Endothelial cell of umbilical vein (primary cell): ENCODE results near the gene C6orf163. TPM values are rescaled to one million over a fixed set of nuclear protein-coding genes. Genes with fewer than 3 reads are reported as not detected.

Experiments used
- BruUV-seq: library from RNA; stranded (reverse); fragments of 400-500 nt; replicated peaks from 2 replicates; lab custom pipeline; 2021; lab: Mats Ljungman, UMichigan
- CTCF ChIA-PET: fragments of 300-600, 350-600 bp; sonication (Branson Sonifier 250); formaldehyde crosslinking; loops from one replicate; lab custom pipeline; 2021; ENCODE audit warnings: antibody characterized with exemption, inconsistent platforms; lab: Charles Lee
- POLR2A ChIA-PET: fragments of 300-600, 350-600 bp; sonication (Branson Sonifier 250); formaldehyde crosslinking; loops from one replicate; lab custom pipeline; 2021; ENCODE audit warnings: antibody characterized with exemption, inconsistent platforms; lab: Charles Lee
- DNase-seq: peaks from one replicate; pipeline ENCODE4 v3.0.0-alpha.2; 2011; ENCODE audit warnings: low read depth, low spot score
- FAIRE-seq: peaks from 2 replicates; lab custom pipeline; 2011; peaks lifted over from hg19 to GRCh38; lab: Jason Lieb, UNC
- H2AFZ ChIP-seq: 2 replicates; pipeline ENCODE4 v1.6.0; 2012; ENCODE audit warnings: low read depth, low read length, control low read depth, inconsistent platforms
- H3K27ac ChIP-seq: 2 replicates; pipeline ENCODE4 v1.5.1; 2011; ENCODE audit warnings: low read depth, mild to moderate bottlenecking, control low read depth, low read length, moderate library complexity; ENCODE audit not compliant: insufficient read depth
- H3K27me3 ChIP-seq, 2 experiments: 2 replicates each; pipeline versions ENCODE4 v1.6.0 to v1.6.1; 2011; ENCODE audit warnings: low read length in 2 of 2, mixed read lengths in 1 of 2; ENCODE audit not compliant: control insufficient read depth in 2 of 2, insufficient read depth in 2 of 2
- H3K36me3 ChIP-seq, 2 experiments: 2 replicates in 1 of 2; 3 replicates in 1 of 2; pipeline ENCODE4 v1.5.1; 2011; ENCODE audit warnings: low read length in 2 of 2, mild to moderate bottlenecking in 1 of 2, moderate library complexity in 1 of 2; ENCODE audit not compliant: control insufficient read depth in 2 of 2, insufficient read depth in 2 of 2; ENCODE audit errors: extremely low read depth in 1 of 2
- H3K4me1 ChIP-seq: 3 replicates; pipeline ENCODE4 v1.5.1; 2011; ENCODE audit warnings: mild to moderate bottlenecking, low read length; ENCODE audit not compliant: control insufficient read depth, insufficient read depth; ENCODE audit errors: extremely low read depth
- H3K4me2 ChIP-seq: 2 replicates; pipeline ENCODE4 v1.6.1; 2011; ENCODE audit warnings: low read length, control low read depth, mixed read lengths; ENCODE audit not compliant: insufficient read depth
- H3K4me3 ChIP-seq, 3 experiments: fragments of 200-600 bp in 1 of 3; sonication (generic), shearing (Covaris generic) in 1 of 3; replicated peaks in 1 of 3; 2 replicates each; pipeline ENCODE4 v1.5.1; 2011 to 2016; ENCODE audit warnings: control low read depth in 3 of 3, low read length in 3 of 3, mild to moderate bottlenecking in 2 of 3, inconsistent platforms in 1 of 3, low read depth in 1 of 3, moderate library complexity in 1 of 3; ENCODE audit not compliant: insufficient read depth in 1 of 3
- H3K79me2 ChIP-seq: 2 replicates; pipeline ENCODE4 v1.6.0; 2012; ENCODE audit warnings: low read length, inconsistent platforms; ENCODE audit not compliant: control insufficient read depth, insufficient read depth
- H3K9ac ChIP-seq: replicated peaks from 2 replicates; pipeline ENCODE3; 2011; ENCODE audit warnings: low read length, control low read depth; ENCODE audit not compliant: insufficient read depth; ENCODE audit errors: extremely low read depth
- H3K9me1 ChIP-seq: replicated peaks from 3 replicates; pipeline ENCODE4 v1.6.0; 2011; ENCODE audit warnings: mild to moderate bottlenecking, low read length; ENCODE audit not compliant: control insufficient read depth, insufficient read depth; ENCODE audit errors: extremely low read depth
- H3K9me3 ChIP-seq: replicated peaks from 2 replicates; pipeline ENCODE4 v1.5.1; 2012; ENCODE audit warnings: low read length, inconsistent platforms; ENCODE audit not compliant: control insufficient read depth, insufficient read depth
- H4K20me1 ChIP-seq: replicated peaks from 2 replicates; pipeline ENCODE3; 2011; ENCODE audit warnings: mild to moderate bottlenecking, low read length; ENCODE audit not compliant: control insufficient read depth, insufficient read depth; ENCODE audit errors: extremely low read depth
- EZH2 ChIP-seq: IDR thresholded peaks from 2 replicates; pipeline ENCODE4 v1.6.1; 2012; ENCODE audit warnings: borderline replicate concordance, low read depth, mild to moderate bottlenecking, moderate library complexity, low read length, inconsistent platforms; ENCODE audit not compliant: severe bottlenecking
- JUN ChIP-seq: IDR thresholded peaks from 2 replicates; pipeline ENCODE4 v1.6.1; 2011; ENCODE audit warnings: borderline replicate concordance, low read depth; ENCODE audit not compliant: insufficient read length, insufficient read depth
- MAX ChIP-seq: IDR thresholded peaks from 2 replicates; pipeline ENCODE4 v1.6.1; 2011; ENCODE audit not compliant: insufficient read depth, insufficient read length
- MYC ChIP-seq: IDR thresholded peaks from one replicate; pipeline ENCODE4 v1.6.1; 2011; ENCODE audit warnings: mild to moderate bottlenecking, low read depth, low read length
- POLR2AphosphoS5 ChIP-seq: IDR thresholded peaks from 2 replicates; pipeline ENCODE4 v1.6.1; 2012; ENCODE audit warnings: low read depth, mild to moderate bottlenecking, control low read depth, low read length, moderate library complexity; ENCODE audit not compliant: insufficient read depth
- dilution Hi-C: fragments of 300-500 bp; cut with MboI; formaldehyde crosslinking; loops from one replicate; pipeline ENCODE4 v1.15.0; 2019; ENCODE audit warnings: low sequenced_read_pairs; ENCODE audit not compliant: extremely low pct_ligation_motif_present
- intact Hi-C: fragments of 100-400 bp; cut with micrococcal nuclease; formaldehyde crosslinking; loops from one replicate; pipeline ENCODE4 v1.10.0; 2022
- polyA plus RNA-seq, 4 experiments: library from polyadenylated mRNA; depleted of rRNA in 3 of 4; stranded (reverse) in 3 of 4; unstranded in 1 of 4; fragments of >200 nt; gene quantifications; 2 replicates each; pipeline versions ENCODE4 v1.2.1 to v1.2.3, GENCODE V29; 2011 to 2012; ENCODE audit warnings: missing spikeins in 1 of 4
- total RNA-seq: library from RNA; stranded (reverse); gene quantifications from 2 replicates; pipeline ENCODE4 v1.2.3, GENCODE V29; 2021
- TF ChIP-seq, protein P1 (sequence below), 2 donors: IDR thresholded peaks; 1 replicate in 1 of 2; 2 replicates in 1 of 2; pipeline ENCODE4 v1.5.1; 2011; ENCODE audit warnings: low read length in 2 of 2, mild to moderate bottlenecking in 2 of 2, moderate library complexity in 2 of 2, control low read depth in 1 of 2, inconsistent platforms in 1 of 2, low read depth in 1 of 2; ENCODE audit not compliant: insufficient read depth in 1 of 2; ENCODE audit errors: extremely low read depth in 1 of 2

Gene C6orf163
- total and polyA plus RNA-seq, 2 donors (not counting 3 experiments of a cell fraction or from before 2014, with no cell fraction given): 0.29 to 2.5 TPM

DNA sequence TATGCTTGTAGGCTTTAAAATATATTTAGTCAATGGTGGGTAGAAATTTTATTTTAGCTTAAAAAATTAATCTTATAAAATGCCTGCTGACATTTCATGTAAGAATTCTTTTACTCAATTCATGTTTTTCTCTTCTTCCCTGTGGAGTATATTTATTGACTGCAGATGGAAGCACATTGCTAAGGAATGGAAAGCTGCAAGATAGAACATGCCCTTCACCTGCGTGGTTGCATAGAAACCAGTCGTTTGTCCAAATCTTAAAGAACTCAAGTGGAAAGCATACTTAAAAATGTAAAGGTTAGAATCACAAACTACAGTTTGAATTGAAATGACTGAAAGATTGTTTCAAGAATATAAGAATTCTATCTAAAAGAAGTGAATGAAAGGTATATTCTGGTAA is 30.7 kb downstream of the C6orf163 start:
- TF ChIP-seq POLR2AphosphoS5: no peak
- no peak for TF ChIP-seq EZH2
- TF ChIP-seq, protein P1, sequence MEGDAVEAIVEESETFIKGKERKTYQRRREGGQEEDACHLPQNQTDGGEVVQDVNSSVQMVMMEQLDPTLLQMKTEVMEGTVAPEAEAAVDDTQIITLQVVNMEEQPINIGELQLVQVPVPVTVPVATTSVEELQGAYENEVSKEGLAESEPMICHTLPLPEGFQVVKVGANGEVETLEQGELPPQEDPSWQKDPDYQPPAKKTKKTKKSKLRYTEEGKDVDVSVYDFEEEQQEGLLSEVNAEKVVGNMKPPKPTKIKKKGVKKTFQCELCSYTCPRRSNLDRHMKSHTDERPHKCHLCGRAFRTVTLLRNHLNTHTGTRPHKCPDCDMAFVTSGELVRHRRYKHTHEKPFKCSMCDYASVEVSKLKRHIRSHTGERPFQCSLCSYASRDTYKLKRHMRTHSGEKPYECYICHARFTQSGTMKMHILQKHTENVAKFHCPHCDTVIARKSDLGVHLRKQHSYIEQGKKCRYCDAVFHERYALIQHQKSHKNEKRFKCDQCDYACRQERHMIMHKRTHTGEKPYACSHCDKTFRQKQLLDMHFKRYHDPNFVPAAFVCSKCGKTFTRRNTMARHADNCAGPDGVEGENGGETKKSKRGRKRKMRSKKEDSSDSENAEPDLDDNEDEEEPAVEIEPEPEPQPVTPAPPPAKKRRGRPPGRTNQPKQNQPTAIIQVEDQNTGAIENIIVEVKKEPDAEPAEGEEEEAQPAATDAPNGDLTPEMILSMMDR (IDR thresholded peaks at IDR 0.05; ENCODE audit: extremely low read depth in 1 of 2, insufficient read depth in 1 of 2, low read depth in 1 of 2, low read length in 2 of 2): no peak
- no peak for TF ChIP-seq JUN
- TF ChIP-seq MAX: no peak
- no peak for TF ChIP-seq MYC
- H3K9ac ChIP-seq: no peak overlapping the region
- H3K9me3 ChIP-seq: no peaks in the 10 kb centered on the region
- H3K4me3 ChIP-seq: no peak overlapping the region
- no peak for FAIRE-seq
- no peaks in the 10 kb centered on the region for H3K27me3 ChIP-seq
- no peaks in the 10 kb centered on the region for H3K9me1 ChIP-seq
- no peaks in the 10 kb centered on the region for H3K79me2 ChIP-seq
- H3K27ac ChIP-seq: no peak overlapping the region
- no peaks in the 10 kb centered on the region for H3K4me1 ChIP-seq
- H2AFZ ChIP-seq: no peak overlapping the region
- dilution Hi-C loops: no loop called here
- no peak for DNase-seq
- no peaks in the 10 kb centered on the region for H4K20me1 ChIP-seq
- H3K4me2 ChIP-seq: no peak overlapping the region
- intact Hi-C loops: no loop called here
- CTCF ChIA-PET: interaction anchor here (0.9 to 1.6 kb wide), 3 partner anchors 14 to 309 kb away, joined by 3 to 5 read pairs (median 3); no protein-coding TSS in a partner anchor
- no TSS peak for BruUV-seq
- POLR2A ChIA-PET: no interaction called here
- no peaks in the 10 kb centered on the region for H3K36me3 ChIP-seq
